Measurements from ENCODE around the gene SLC25A51.

GRCh38 chr9:37873955-37874354 lies 30.0 kb downstream of the SLC25A51 start:
- no peak for TF ChIP-seq CTCF (conservative IDR thresholded peaks at IDR 0.05; ENCODE audit: low read depth, low read length)
- no peak for TF ChIP-seq EZH2 (IDR thresholded peaks at IDR 0.05; ENCODE audit: borderline replicate concordance, low read depth, low read length, poor library complexity, severe bottlenecking)

Measured in A673 (cell line).